HepG2 (cell line): ENCODE measurements around the gene FN1. TPM values are rescaled to one million over a fixed set of nuclear protein-coding genes. Genes with fewer than 3 reads are reported as not detected.

ENCODE experiments used
- ARHGAP35 ChIP-seq: sonication (generic); formaldehyde crosslinking; IDR thresholded peaks from 2 replicates; pipeline ENCODE4 v1.9.0; 2022; ENCODE audit warnings: mild to moderate bottlenecking, inconsistent platforms, moderate library complexity, missing genetic modification reagents, borderline replicate concordance
- HNF4A ChIP-seq: sonication (generic); formaldehyde crosslinking; IDR thresholded peaks from 2 replicates; pipeline ENCODE4 v1.4.0; 2020; ENCODE audit warnings: missing genetic modification reagents
- ZC3H4 ChIP-seq: sonication (generic); formaldehyde crosslinking; IDR thresholded peaks from 2 replicates; pipeline ENCODE4 v1.4.0; 2020; ENCODE audit warnings: missing genetic modification reagents, borderline replicate concordance
- ZNF883 ChIP-seq: sonication (generic); formaldehyde crosslinking; IDR thresholded peaks from 2 replicates; pipeline ENCODE4 v1.5.1; 2020; ENCODE audit warnings: mild to moderate bottlenecking, missing genetic modification reagents; ENCODE audit errors: not compliant biosample characterization
- polyA plus RNA-seq, 8 experiments: library from polyadenylated mRNA; depleted of rRNA in 3 of 8; stranded (reverse) in 7 of 8; unstranded in 1 of 8; fragments of >200 nt; fragmentation: Illumina TruSeq in 4 of 8; extraction: Trizol in 4 of 8; gene quantifications; 2 replicates each; pipeline versions ENCODE4 v1.2.1 to v1.2.3, GENCODE V29; 2011 to 2016; ENCODE audit warnings: low read depth in 4 of 8, missing spikeins in 1 of 8, mixed read lengths in 1 of 8; ENCODE audit not compliant: insufficient read depth in 1 of 8
- total RNA-seq, 5 experiments: library from RNA; depleted of rRNA; stranded (reverse); fragments of >200 nt; fragmentation: Illumina TruSeq; extraction: Trizol; gene quantifications; 2 replicates each; pipeline ENCODE4 v1.2.3, GENCODE V29; 2016; ENCODE audit warnings: low read depth in 1 of 5
- TF ChIP-seq, protein P1 (sequence below): sonication (generic); formaldehyde crosslinking; IDR thresholded peaks from 2 replicates; pipeline ENCODE4 v1.9.0; 2021; ENCODE audit warnings: missing genetic modification reagents, borderline replicate concordance
- TF ChIP-seq, protein P2 (sequence below): sonication (generic); formaldehyde crosslinking; IDR thresholded peaks from 2 replicates; pipeline ENCODE4 v1.4.0; 2020; ENCODE audit warnings: mild to moderate bottlenecking, missing genetic modification reagents
- TF ChIP-seq, protein P3 (sequence below): sonication (generic); formaldehyde crosslinking; conservative IDR thresholded peaks from 2 replicates; pipeline ENCODE4 v1.4.0; 2020; ENCODE audit warnings: missing genetic modification reagents
- TF ChIP-seq, protein P4 (sequence below): sonication (generic); formaldehyde crosslinking; IDR thresholded peaks from 2 replicates; pipeline ENCODE4 v1.5.0; 2020; ENCODE audit warnings: mild to moderate bottlenecking, missing genetic modification reagents, borderline replicate concordance

The FN1 gene
- total and polyA plus RNA-seq, 2 of the 13 experiments (the other 11 are each of a cell fraction or from before 2014, with no cell fraction given): 1,847 to 6,471 TPM

DNA sequence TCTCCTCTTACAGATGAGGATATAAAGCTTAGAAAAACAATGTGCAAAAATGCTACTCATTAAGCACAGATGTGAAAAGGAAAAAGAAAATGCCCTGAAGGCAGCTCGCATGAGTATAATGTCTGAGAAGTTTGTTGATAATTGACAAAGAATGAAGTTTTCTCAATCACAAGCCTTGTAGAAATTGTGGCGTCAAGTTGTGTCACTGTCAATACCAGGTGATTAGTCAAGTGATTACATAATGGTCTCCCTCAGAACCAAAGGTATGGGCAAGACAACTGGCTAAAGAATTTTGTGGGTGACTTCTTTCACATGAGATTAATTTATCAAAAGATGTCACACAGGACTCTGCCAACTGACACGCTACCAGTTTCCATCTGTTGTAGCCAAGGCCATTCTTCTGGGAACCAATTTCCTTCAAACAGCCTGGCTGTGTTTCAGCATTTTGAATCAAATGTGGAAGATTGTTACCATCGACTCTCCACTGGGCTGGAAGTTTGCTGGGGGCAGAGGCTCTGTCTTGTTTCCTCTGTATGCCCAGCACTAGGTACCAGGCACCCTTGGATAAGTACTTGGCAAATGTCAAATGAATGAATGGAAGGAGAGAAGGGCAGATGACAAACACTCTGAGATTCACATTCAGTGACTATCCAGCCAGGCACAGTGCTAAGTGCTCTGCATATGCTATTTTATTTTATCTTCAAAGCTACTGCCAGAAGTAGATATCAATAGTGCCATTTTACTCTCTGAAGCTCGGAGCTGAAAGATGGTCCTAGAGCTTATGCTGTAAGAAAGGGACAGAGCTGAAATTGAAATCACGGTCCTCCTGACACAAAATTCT is 5.9 kb upstream of the FN1 start (continued):
- TF ChIP-seq ZNF883 (CRISPR knock-in tag) (no peak), ZC3H4 (no peak), ARHGAP35 (CRISPR knock-in tag) (no peak), HNF4A (CRISPR knock-in tag) (no peak)
- TF ChIP-seq, protein P1, sequence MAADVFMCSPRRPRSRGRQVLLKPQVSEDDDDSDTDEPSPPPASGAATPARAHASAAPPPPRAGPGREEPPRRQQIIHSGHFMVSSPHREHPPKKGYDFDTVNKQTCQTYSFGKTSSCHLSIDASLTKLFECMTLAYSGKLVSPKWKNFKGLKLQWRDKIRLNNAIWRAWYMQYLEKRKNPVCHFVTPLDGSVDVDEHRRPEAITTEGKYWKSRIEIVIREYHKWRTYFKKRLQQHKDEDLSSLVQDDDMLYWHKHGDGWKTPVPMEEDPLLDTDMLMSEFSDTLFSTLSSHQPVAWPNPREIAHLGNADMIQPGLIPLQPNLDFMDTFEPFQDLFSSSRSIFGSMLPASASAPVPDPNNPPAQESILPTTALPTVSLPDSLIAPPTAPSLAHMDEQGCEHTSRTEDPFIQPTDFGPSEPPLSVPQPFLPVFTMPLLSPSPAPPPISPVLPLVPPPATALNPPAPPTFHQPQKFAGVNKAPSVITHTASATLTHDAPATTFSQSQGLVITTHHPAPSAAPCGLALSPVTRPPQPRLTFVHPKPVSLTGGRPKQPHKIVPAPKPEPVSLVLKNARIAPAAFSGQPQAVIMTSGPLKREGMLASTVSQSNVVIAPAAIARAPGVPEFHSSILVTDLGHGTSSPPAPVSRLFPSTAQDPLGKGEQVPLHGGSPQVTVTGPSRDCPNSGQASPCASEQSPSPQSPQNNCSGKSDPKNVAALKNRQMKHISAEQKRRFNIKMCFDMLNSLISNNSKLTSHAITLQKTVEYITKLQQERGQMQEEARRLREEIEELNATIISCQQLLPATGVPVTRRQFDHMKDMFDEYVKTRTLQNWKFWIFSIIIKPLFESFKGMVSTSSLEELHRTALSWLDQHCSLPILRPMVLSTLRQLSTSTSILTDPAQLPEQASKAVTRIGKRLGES (CRISPR knock-in tag): no peak
- TF ChIP-seq, protein P2, sequence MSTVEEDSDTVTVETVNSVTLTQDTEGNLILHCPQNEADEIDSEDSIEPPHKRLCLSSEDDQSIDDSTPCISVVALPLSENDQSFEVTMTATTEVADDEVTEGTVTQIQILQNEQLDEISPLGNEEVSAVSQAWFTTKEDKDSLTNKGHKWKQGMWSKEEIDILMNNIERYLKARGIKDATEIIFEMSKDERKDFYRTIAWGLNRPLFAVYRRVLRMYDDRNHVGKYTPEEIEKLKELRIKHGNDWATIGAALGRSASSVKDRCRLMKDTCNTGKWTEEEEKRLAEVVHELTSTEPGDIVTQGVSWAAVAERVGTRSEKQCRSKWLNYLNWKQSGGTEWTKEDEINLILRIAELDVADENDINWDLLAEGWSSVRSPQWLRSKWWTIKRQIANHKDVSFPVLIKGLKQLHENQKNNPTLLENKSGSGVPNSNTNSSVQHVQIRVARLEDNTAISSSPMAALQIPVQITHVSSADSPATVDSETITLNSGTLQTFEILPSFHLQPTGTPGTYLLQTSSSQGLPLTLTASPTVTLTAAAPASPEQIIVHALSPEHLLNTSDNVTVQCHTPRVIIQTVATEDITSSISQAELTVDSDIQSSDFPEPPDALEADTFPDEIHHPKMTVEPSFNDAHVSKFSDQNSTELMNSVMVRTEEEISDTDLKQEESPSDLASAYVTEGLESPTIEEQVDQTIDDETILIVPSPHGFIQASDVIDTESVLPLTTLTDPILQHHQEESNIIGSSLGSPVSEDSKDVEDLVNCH (CRISPR knock-in tag): no peak
- TF ChIP-seq, protein P3, sequence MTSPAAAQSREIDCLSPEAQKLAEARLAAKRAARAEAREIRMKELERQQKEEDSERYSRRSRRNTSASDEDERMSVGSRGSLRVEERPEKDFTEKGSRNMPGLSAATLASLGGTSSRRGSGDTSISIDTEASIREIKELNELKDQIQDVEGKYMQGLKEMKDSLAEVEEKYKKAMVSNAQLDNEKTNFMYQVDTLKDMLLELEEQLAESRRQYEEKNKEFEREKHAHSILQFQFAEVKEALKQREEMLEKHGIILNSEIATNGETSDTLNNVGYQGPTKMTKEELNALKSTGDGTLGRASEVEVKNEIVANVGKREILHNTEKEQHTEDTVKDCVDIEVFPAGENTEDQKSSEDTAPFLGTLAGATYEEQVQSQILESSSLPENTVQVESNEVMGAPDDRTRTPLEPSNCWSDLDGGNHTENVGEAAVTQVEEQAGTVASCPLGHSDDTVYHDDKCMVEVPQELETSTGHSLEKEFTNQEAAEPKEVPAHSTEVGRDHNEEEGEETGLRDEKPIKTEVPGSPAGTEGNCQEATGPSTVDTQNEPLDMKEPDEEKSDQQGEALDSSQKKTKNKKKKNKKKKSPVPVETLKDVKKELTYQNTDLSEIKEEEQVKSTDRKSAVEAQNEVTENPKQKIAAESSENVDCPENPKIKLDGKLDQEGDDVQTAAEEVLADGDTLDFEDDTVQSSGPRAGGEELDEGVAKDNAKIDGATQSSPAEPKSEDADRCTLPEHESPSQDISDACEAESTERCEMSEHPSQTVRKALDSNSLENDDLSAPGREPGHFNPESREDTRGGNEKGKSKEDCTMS (CRISPR knock-in tag): no peak
- TF ChIP-seq, protein P4, sequence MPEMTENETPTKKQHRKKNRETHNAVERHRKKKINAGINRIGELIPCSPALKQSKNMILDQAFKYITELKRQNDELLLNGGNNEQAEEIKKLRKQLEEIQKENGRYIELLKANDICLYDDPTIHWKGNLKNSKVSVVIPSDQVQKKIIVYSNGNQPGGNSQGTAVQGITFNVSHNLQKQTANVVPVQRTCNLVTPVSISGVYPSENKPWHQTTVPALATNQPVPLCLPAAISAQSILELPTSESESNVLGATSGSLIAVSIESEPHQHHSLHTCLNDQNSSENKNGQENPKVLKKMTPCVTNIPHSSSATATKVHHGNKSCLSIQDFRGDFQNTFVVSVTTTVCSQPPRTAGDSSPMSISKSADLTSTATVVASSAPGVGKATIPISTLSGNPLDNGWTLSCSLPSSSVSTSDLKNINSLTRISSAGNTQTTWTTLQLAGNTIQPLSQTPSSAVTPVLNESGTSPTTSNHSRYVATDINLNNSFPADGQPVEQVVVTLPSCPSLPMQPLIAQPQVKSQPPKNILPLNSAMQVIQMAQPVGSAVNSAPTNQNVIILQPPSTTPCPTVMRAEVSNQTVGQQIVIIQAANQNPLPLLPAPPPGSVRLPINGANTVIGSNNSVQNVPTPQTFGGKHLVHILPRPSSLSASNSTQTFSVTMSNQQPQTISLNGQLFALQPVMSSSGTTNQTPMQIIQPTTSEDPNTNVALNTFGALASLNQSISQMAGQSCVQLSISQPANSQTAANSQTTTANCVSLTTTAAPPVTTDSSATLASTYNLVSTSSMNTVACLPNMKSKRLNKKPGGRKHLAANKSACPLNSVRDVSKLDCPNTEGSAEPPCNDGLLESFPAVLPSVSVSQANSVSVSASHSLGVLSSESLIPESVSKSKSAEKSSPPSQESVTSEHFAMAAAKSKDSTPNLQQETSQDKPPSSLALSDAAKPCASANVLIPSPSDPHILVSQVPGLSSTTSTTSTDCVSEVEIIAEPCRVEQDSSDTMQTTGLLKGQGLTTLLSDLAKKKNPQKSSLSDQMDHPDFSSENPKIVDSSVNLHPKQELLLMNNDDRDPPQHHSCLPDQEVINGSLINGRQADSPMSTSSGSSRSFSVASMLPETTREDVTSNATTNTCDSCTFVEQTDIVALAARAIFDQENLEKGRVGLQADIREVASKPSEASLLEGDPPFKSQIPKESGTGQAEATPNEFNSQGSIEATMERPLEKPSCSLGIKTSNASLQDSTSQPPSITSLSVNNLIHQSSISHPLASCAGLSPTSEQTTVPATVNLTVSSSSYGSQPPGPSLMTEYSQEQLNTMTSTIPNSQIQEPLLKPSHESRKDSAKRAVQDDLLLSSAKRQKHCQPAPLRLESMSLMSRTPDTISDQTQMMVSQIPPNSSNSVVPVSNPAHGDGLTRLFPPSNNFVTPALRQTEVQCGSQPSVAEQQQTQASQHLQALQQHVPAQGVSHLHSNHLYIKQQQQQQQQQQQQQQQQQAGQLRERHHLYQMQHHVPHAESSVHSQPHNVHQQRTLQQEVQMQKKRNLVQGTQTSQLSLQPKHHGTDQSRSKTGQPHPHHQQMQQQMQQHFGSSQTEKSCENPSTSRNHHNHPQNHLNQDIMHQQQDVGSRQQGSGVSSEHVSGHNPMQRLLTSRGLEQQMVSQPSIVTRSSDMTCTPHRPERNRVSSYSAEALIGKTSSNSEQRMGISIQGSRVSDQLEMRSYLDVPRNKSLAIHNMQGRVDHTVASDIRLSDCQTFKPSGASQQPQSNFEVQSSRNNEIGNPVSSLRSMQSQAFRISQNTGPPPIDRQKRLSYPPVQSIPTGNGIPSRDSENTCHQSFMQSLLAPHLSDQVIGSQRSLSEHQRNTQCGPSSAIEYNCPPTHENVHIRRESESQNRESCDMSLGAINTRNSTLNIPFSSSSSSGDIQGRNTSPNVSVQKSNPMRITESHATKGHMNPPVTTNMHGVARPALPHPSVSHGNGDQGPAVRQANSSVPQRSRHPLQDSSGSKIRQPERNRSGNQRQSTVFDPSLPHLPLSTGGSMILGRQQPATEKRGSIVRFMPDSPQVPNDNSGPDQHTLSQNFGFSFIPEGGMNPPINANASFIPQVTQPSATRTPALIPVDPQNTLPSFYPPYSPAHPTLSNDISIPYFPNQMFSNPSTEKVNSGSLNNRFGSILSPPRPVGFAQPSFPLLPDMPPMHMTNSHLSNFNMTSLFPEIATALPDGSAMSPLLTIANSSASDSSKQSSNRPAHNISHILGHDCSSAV (CRISPR knock-in tag): no peak
